Activated naive CD4-positive, alpha-beta T cell treated with anti-CD3 and anti-CD28 coated beads, Interleukin-2, amount 10 ng/mL, durations not matched to agents 7 days and 5 days (primary cell): ENCODE data around the gene DNAJA4.

Experiments used
- CTCF ChIA-PET: fragments of 350-600 bp; sonication (Branson Sonifier 250); formaldehyde crosslinking; loops from one replicate; lab custom pipeline; 2021; ENCODE audit warnings: antibody characterized with exemption; lab: Charles Lee
- DNase-seq: peaks from one replicate; pipeline ENCODE4 v3.0.0-alpha.2; 2020
- H3K27ac Mint-ChIP-seq: one replicate; pipeline ENCODE4 v1.8.0; 2021; ENCODE audit warnings: mild to moderate bottlenecking, moderate library complexity, mixed read lengths
- H3K27me3 Mint-ChIP-seq: one replicate; pipeline ENCODE4 v1.8.0; 2021; ENCODE audit warnings: mild to moderate bottlenecking, mixed read lengths
- H3K36me3 Mint-ChIP-seq: one replicate; pipeline ENCODE4 v1.8.0; 2021; ENCODE audit warnings: mixed read lengths
- H3K4me1 Mint-ChIP-seq: one replicate; pipeline ENCODE4 v1.8.0; 2021; ENCODE audit warnings: mixed read lengths
- H3K4me3 Mint-ChIP-seq: one replicate; pipeline ENCODE4 v1.8.0; 2021; ENCODE audit warnings: mild to moderate bottlenecking, moderate library complexity, mixed read lengths
- H3K9me3 Mint-ChIP-seq: one replicate; pipeline ENCODE4 v1.8.0; 2021; ENCODE audit warnings: mixed read lengths

Gene DNAJA4

DNA sequence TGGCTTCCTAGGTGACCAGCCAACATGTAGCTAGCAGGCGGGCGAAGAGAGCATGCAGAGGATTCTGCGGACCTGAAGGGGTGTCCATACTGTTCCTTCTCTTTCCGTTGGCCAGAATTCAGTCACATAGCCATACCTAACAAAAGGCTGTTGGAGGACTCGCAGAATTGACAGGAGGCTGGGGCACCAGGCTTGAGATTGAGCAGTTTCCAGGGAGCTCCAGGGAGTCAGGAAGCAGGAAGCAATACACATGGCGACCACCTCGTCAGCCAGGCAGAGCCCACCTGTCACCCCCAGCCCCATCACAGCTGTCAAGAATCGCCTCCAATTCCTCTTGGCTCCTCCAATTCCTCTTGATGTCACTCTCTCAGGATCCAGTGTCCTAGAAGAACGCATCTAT, 13.2 kb upstream of the DNAJA4 start:
- no peak for DNase-seq
- no peaks in the 10 kb centered on the region for H3K4me1 Mint-ChIP-seq

GRCh38 chr15:78255421-78256043, 8.8 kb upstream of the DNAJA4 start:
- no peaks in the 10 kb centered on the region for H3K36me3 Mint-ChIP-seq
- H3K4me1 Mint-ChIP-seq: peaks cover 2% of the 10 kb centered on the region
- H3K27me3 Mint-ChIP-seq: peaks cover 28% of the 10 kb centered on the region
- no peak for DNase-seq
- no peak overlapping the region for H3K27ac Mint-ChIP-seq
- H3K4me3 Mint-ChIP-seq: no peak overlapping the region
- no peaks in the 10 kb centered on the region for H3K9me3 Mint-ChIP-seq
- CTCF ChIA-PET: interaction anchor here (2.5 kb wide), 1 partner anchor 14 kb away, joined by 6 read pairs; no protein-coding TSS in a partner anchor

More for the DNA sequence above, 13.2 kb upstream of the DNAJA4 start:
- no peak overlapping the region for H3K27ac Mint-ChIP-seq
- no peaks in the 10 kb centered on the region for H3K36me3 Mint-ChIP-seq
- no peaks in the 10 kb centered on the region for H3K9me3 Mint-ChIP-seq
- CTCF ChIA-PET: interaction anchor here (0.9 to 1.5 kb wide), 2 partner anchors 10 to 13 kb away, joined by 3 to 6 read pairs; no protein-coding TSS in a partner anchor
- H3K4me3 Mint-ChIP-seq: no peak overlapping the region
- peaks cover 22% of the 10 kb centered on the region for H3K27me3 Mint-ChIP-seq

- DNase-seq: no peak
- H3K27ac Mint-ChIP-seq: no peak overlapping the region
- CTCF ChIA-PET: interaction anchor here (0.6 kb wide), 1 partner anchor 232 kb away, joined by 4 read pairs; no protein-coding TSS in a partner anchor
- no peak overlapping the region for H3K4me3 Mint-ChIP-seq
- no peaks in the 10 kb centered on the region for H3K36me3 Mint-ChIP-seq
- peaks cover 24% of the 10 kb centered on the region for H3K27me3 Mint-ChIP-seq
- H3K4me1 Mint-ChIP-seq: peaks cover 2% of the 10 kb centered on the region
- no peaks in the 10 kb centered on the region for H3K9me3 Mint-ChIP-seq
Measured at GRCh38 chr15:78256044-78256437, 8.3 kb upstream of the DNAJA4 start.

DNA sequence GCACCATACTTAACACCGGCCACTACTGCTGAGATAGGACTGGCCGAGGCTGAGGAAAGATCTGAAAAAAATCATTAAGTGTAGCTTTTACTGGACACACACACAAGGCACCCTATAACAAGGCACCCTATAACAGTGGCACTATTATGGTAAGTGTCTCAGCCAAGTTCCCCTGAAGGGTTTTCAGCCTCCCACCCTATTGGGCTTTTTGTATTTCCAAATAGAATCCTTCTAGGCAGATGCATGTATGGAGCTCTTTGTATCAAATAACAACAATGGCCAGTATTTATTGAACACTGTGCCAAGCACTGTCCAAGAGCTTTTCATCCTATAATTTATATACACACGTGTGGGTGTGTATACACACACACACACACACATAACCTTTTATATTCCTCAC, 6.7 kb upstream of the DNAJA4 start:
- peaks cover 20% of the 10 kb centered on the region for H3K27me3 Mint-ChIP-seq
- peaks cover 2% of the 10 kb centered on the region for H3K4me1 Mint-ChIP-seq
- DNase-seq: no peak
- CTCF ChIA-PET: interaction anchor here (1.4 to 1.5 kb wide), 2 partner anchors 15 to 145 kb away, joined by 4 read pairs; no protein-coding TSS in a partner anchor
- no peak overlapping the region for H3K4me3 Mint-ChIP-seq
- no peaks in the 10 kb centered on the region for H3K9me3 Mint-ChIP-seq
- no peaks in the 10 kb centered on the region for H3K36me3 Mint-ChIP-seq
- no peak overlapping the region for H3K27ac Mint-ChIP-seq

GRCh38 chr15:78259232-78259631, 5.1 kb upstream of the DNAJA4 start:
- DNase-seq: no peak
- H3K27me3 Mint-ChIP-seq: peaks cover 20% of the 10 kb centered on the region
- peaks cover 2% of the 10 kb centered on the region for H3K4me1 Mint-ChIP-seq
- no peak overlapping the region for H3K4me3 Mint-ChIP-seq
- no peaks in the 10 kb centered on the region for H3K36me3 Mint-ChIP-seq
- H3K9me3 Mint-ChIP-seq: no peaks in the 10 kb centered on the region
- no peak overlapping the region for H3K27ac Mint-ChIP-seq
- CTCF ChIA-PET: no interaction called here

DNA sequence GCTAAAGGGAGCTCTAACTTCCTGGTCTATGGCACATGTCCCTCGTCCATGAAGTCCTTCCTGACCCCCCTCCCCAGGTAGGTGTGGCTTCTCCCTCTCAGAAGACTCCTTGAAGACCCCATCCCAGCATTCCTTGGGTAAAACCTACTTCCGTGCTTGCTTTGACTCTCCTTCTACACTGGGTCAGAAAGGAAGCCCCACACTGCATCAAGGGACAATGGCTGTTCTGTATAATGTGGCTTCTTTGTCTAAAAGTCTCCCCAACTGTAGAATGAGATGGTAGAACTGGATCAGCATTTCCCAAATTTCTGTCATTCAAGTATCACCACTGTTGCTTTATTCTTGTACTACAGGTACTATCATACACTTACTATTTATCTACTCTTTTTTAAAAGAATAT, 3.9 kb upstream of the DNAJA4 start:
- H3K27ac Mint-ChIP-seq: no peak overlapping the region

DNA sequence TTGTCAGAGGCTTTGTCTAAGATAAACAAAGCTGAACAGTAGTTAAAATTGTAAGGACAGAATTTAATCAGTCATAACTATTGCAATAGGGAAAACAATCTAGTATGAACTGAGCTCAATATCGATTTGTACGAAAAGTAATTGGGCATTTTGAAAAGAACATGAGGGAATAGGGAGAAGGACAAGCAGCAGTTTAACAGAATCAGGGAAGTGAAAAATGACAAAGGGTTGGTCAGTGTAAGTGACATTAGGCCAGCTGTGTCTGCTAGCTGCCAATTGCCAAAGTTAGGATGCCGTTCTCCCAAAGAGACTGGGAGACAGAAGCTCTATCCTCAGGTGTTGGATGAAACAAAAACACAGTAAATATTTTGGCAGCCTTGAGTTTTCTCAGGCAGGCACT, 3.3 kb upstream of the DNAJA4 start:
- Mint-ChIP-seq H3K36me3 (no peaks in the 10 kb centered on the region), H3K9me3 (no peaks in the 10 kb centered on the region), H3K4me1 (peaks cover 15% of the 10 kb centered on the region), H3K27me3 (peaks cover 20% of the 10 kb centered on the region), H3K4me3 (no peak overlapping the region), H3K27ac (no peak overlapping the region)
- CTCF ChIA-PET: interaction anchor here (0.8 to 1.0 kb wide), 2 partner anchors 9 to 162 kb away, joined by 3 to 5 read pairs; no protein-coding TSS in a partner anchor
- DNase-seq: no peak

More for the DNA sequence above, 3.9 kb upstream of the DNAJA4 start:
- Mint-ChIP-seq H3K4me3 (no peak overlapping the region), H3K9me3 (no peaks in the 10 kb centered on the region), H3K27me3 (peaks cover 20% of the 10 kb centered on the region), H3K4me1 (peaks cover 9% of the 10 kb centered on the region), H3K36me3 (no peaks in the 10 kb centered on the region)
- no peak for DNase-seq
- CTCF ChIA-PET: interaction anchor here (0.8 to 1.0 kb wide), 3 partner anchors 8 to 162 kb away, joined by 3 to 5 read pairs (median 3); no protein-coding TSS in a partner anchor

- Mint-ChIP-seq H3K36me3 (peaks cover 3% of the 10 kb centered on the region), H3K27ac (peak overlapping the region; percentile 68), H3K4me3 (peak overlapping the region; percentile 63), H3K27me3 (peaks cover 14% of the 10 kb centered on the region), H3K4me1 (peaks cover 26% of the 10 kb centered on the region), H3K9me3 (no peaks in the 10 kb centered on the region)
- DNase-seq: no peak
- CTCF ChIA-PET: no interaction called here
Measured at GRCh38 chr15:78263351-78263781, 996 bp upstream of the DNAJA4 start.

DNA sequence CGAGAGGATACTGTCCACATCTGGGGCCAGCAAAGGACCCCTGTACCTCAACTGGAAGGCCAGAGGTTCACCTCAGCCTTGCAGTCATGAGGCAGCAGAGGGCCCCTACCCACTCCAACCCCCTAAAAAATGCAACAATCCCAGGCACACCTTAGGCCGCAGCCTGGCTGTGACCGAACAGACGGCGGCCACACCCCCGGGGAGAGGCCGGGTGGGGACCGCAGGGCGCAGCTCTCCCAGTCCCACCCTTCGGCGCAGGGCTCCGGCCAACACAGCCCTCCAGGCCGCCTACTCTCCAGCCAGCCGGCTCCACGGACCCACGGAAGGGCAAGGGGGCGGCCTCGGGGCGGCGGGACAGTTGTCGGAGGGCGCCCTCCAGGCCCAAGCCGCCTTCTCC, 457 bp upstream of the DNAJA4 start:
- Mint-ChIP-seq H3K36me3 (peaks cover 3% of the 10 kb centered on the region), H3K27me3 (peaks cover 12% of the 10 kb centered on the region), H3K9me3 (no peaks in the 10 kb centered on the region), H3K4me3 (peak overlapping the region; percentile 63), H3K4me1 (peaks cover 26% of the 10 kb centered on the region), H3K27ac (peak overlapping the region; percentile 69)
- no peak for DNase-seq
- CTCF ChIA-PET: interaction anchor here (1.2 to 2.8 kb wide), 2 partner anchors 69 to 156 kb away, joined by 3 to 7 read pairs; no protein-coding TSS in a partner anchor

GRCh38 chr15:78265137-78265460, 737 bp downstream of the DNAJA4 start:
- CTCF ChIA-PET: interaction anchor here (0.9 to 2.8 kb wide), 7 partner anchors 11 to 157 kb away, joined by 3 to 7 read pairs (median 4); partner anchors contain the start of gene SKIC8
- H3K27me3 Mint-ChIP-seq: peaks cover 4% of the 10 kb centered on the region
- no peak for DNase-seq
- H3K4me1 Mint-ChIP-seq: peaks cover 27% of the 10 kb centered on the region
- H3K27ac Mint-ChIP-seq: peak overlapping the region; percentile 91
- H3K36me3 Mint-ChIP-seq: peaks cover 6% of the 10 kb centered on the region
- H3K9me3 Mint-ChIP-seq: no peaks in the 10 kb centered on the region
- H3K4me3 Mint-ChIP-seq: peak overlapping the region; percentile 76

DNA sequence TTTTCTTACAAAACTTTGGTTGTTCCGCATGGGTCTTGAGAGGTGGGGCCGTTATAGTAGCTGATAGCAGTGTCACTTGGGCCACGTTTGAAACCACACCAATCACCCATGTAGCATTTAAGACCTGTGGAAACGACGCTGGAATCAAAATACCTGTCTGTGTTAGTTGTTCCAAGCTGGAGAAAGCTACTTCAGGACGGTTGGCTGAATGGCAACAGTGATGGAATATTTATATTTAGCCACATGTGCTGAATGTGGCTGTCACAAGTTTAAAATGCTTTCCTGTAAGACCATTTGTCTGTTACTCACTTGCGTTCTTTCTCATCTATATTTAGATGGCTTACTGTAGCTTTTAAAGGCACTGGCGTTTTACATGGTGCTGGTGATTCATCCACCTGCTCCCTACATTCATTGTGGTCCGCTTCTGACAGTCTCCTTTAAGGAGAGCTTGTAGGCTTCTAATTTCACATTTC, 1.4 kb downstream of the DNAJA4 start:
- CTCF ChIA-PET: interaction anchor here (0.6 to 2.8 kb wide), 8 partner anchors 12 to 158 kb away, joined by 3 to 7 read pairs (median 4); partner anchors contain the start of gene SKIC8
- H3K4me1 Mint-ChIP-seq: peaks cover 25% of the 10 kb centered on the region
- DNase-seq: no peak
- peaks cover 6% of the 10 kb centered on the region for H3K36me3 Mint-ChIP-seq
- H3K4me3 Mint-ChIP-seq: peak overlapping the region; percentile 76
- H3K27me3 Mint-ChIP-seq: no peaks in the 10 kb centered on the region
- no peaks in the 10 kb centered on the region for H3K9me3 Mint-ChIP-seq
- peak overlapping the region; percentile 91 for H3K27ac Mint-ChIP-seq

DNA sequence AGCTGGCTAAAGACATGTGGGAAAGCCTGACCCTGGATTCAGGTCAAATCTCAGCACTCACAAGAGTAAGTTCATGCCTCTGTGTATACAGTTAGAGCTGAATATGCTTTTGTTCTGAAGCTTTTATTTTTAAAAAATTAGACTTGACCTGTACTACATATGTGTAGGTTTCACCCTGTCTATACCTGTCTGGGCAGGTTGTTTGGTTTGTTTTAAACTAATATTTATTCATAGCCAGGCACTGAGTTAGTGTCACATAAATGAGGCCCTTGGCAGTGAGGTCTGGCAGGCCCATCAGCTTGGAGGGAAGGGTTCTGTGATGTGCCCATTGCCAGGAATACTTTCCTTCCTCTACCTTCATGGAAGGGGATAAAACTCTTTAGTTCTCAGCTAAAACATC, 1.9 kb downstream of the DNAJA4 start:
- Mint-ChIP-seq H3K4me1 (peaks cover 25% of the 10 kb centered on the region), H3K9me3 (no peaks in the 10 kb centered on the region), H3K4me3 (no peak overlapping the region), H3K27me3 (no peaks in the 10 kb centered on the region), H3K27ac (no peak overlapping the region), H3K36me3 (peaks cover 6% of the 10 kb centered on the region)
- CTCF ChIA-PET: interaction anchor here (0.6 to 2.8 kb wide), 4 partner anchors 24 to 158 kb away, joined by 3 to 7 read pairs (median 4); partner anchors contain the start of gene SKIC8
- DNase-seq: no peak

DNA sequence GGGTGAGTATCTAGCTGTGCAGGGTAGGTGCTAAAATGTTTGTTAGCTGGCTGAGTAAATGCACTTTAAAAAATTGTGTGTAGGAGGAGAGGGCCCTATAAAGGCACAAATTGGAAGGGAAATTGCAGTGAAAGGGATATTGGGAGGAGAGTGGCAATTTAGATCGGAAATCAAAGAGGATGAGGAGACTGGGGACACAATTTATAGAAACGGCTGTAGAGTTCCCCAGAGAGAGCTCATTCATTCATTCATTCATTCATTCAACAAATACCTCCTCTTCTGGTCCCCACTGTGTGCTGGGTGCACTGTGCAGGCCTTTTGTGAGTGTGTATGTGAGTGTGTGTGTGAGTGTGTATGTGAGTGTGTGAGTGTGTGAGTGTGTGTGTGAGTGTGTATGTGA, 2.4 kb downstream of the DNAJA4 start:
- no peaks in the 10 kb centered on the region for H3K27me3 Mint-ChIP-seq
- peak overlapping the region; percentile 28 for H3K27ac Mint-ChIP-seq
- peaks cover 25% of the 10 kb centered on the region for H3K4me1 Mint-ChIP-seq
- H3K9me3 Mint-ChIP-seq: no peaks in the 10 kb centered on the region
- CTCF ChIA-PET: interaction anchor here (1.5 to 2.8 kb wide), 2 partner anchors 33 to 159 kb away, joined by 4 to 7 read pairs; partner anchors contain the start of gene SKIC8
- no peak for DNase-seq
- H3K36me3 Mint-ChIP-seq: peaks cover 6% of the 10 kb centered on the region
- no peak overlapping the region for H3K4me3 Mint-ChIP-seq

DNA sequence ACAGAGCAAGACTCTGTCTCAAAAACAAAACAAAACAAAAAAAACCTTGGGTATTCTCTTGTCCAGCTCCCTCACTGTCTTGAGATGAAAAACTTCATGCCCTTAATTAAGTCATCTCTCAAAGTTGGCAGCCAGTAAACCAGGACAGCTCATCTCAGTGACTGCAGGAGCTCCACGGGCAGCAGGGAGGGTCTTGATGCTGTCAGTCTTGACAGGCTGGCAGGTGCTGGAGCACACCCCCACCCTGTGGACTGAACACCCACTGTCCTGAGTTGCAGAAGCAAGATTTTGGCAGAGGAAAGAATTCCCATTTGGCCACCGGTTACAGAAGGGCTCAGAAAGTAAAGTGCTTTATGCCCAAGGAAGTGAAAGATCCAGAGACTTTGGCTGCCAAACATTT, 8.0 kb downstream of the DNAJA4 start:
- H3K27me3 Mint-ChIP-seq: no peaks in the 10 kb centered on the region
- peaks cover 3% of the 10 kb centered on the region for H3K4me1 Mint-ChIP-seq
- no peak overlapping the region for H3K27ac Mint-ChIP-seq
- no peaks in the 10 kb centered on the region for H3K9me3 Mint-ChIP-seq
- H3K4me3 Mint-ChIP-seq: no peak overlapping the region
- CTCF ChIA-PET: no interaction called here
- no peak for DNase-seq
- H3K36me3 Mint-ChIP-seq: peaks cover 16% of the 10 kb centered on the region
